Measurements from ENCODE around the gene OST4.

DNA sequence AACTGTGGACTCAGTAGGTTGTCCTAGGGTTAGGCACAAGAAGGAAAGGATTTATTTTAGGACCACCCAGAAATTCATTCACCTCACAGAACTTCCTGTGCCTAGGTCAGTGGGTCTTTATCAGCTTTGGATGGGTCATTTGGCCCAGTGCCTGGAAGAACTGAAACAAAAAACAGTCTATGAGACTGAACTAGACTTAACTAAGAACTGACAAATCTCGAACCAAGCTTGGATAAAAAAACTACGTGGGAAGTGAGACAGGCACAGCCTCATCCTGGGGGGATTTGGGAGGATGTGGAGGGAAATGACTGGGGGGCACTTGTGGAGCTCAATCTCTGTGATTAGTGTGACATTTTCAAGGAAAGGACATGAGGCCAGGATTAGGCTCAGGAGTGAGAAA, 2.3 kb upstream of the OST4 start:
- TF ChIP-seq, protein P1, sequence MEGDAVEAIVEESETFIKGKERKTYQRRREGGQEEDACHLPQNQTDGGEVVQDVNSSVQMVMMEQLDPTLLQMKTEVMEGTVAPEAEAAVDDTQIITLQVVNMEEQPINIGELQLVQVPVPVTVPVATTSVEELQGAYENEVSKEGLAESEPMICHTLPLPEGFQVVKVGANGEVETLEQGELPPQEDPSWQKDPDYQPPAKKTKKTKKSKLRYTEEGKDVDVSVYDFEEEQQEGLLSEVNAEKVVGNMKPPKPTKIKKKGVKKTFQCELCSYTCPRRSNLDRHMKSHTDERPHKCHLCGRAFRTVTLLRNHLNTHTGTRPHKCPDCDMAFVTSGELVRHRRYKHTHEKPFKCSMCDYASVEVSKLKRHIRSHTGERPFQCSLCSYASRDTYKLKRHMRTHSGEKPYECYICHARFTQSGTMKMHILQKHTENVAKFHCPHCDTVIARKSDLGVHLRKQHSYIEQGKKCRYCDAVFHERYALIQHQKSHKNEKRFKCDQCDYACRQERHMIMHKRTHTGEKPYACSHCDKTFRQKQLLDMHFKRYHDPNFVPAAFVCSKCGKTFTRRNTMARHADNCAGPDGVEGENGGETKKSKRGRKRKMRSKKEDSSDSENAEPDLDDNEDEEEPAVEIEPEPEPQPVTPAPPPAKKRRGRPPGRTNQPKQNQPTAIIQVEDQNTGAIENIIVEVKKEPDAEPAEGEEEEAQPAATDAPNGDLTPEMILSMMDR (IDR thresholded peaks at IDR 0.05; ENCODE audit: insufficient read depth, low read length, poor library complexity, severe bottlenecking), result no peak
- no peak for TF ChIP-seq EZH2phosphoT487 (conservative IDR thresholded peaks at IDR 0.05; ENCODE audit: low read length)
